Mesenchymal stem cell (in vitro differentiated cells and primary cell): Measurements from ENCODE around the gene PRICKLE3.
"Not testable (repeated sequence)": the region's sequence is repeated elsewhere in the genome, so short reads cannot be mapped to it uniquely, and the experiment has no call there.

Experiments used
- DNase-seq: peaks from one replicate; pipeline ENCODE4 v3.0.0-alpha.2; 2013
- H2AFZ ChIP-seq: one replicate; pipeline ENCODE4 v1.6.1; 2013; ENCODE audit warnings: low read depth, mild to moderate bottlenecking, control low read depth, inconsistent platforms, low read length, moderate library complexity
- H2AK5ac ChIP-seq: 2 replicates; pipeline ENCODE4 v1.6.1; 2013; ENCODE audit warnings: low read length, moderate library complexity, mild to moderate bottlenecking, inconsistent platforms; ENCODE audit not compliant: severe bottlenecking
- H2BK120ac ChIP-seq: one replicate; pipeline ENCODE4 v1.6.1; 2013; ENCODE audit warnings: low read depth, mild to moderate bottlenecking, inconsistent platforms, low read length, moderate library complexity
- H2BK12ac ChIP-seq, 2 experiments: one replicate each; pipeline ENCODE4 v1.6.1; 2013; ENCODE audit warnings: inconsistent platforms in 2 of 2, low read length in 2 of 2, mild to moderate bottlenecking in 2 of 2, moderate library complexity in 2 of 2, control low read depth in 1 of 2
- H2BK15ac ChIP-seq: one replicate; pipeline ENCODE4 v1.6.1; 2013; ENCODE audit warnings: mild to moderate bottlenecking, low read depth, inconsistent platforms; ENCODE audit not compliant: poor library complexity, severe bottlenecking
- H2BK5ac ChIP-seq: 2 replicates; pipeline ENCODE4 v1.6.1; 2013; ENCODE audit warnings: low read depth, mild to moderate bottlenecking, low read length, control low read depth, inconsistent platforms; ENCODE audit not compliant: poor library complexity, severe bottlenecking
- H3K14ac ChIP-seq, 2 experiments: one replicate each; pipeline ENCODE4 v1.6.1; 2013; ENCODE audit warnings: inconsistent platforms in 2 of 2, low read length in 2 of 2, control low read depth in 1 of 2, mild to moderate bottlenecking in 1 of 2, moderate library complexity in 1 of 2
- H3K18ac ChIP-seq, 2 experiments: one replicate each; pipeline ENCODE4 v1.6.1; 2013; ENCODE audit warnings: inconsistent platforms in 2 of 2, low read length in 2 of 2, control low read depth in 1 of 2, low read depth in 1 of 2, mild to moderate bottlenecking in 1 of 2
- H3K23ac ChIP-seq, 2 experiments: one replicate each; pipeline ENCODE4 v1.6.1; 2013; ENCODE audit warnings: inconsistent platforms in 2 of 2, low read length in 2 of 2, mild to moderate bottlenecking in 2 of 2, moderate library complexity in 2 of 2, control low read depth in 1 of 2
- H3K27ac ChIP-seq: 2 replicates; pipeline ENCODE4 v1.5.1; 2013; ENCODE audit warnings: mild to moderate bottlenecking, moderate library complexity, low read length, control low read depth, inconsistent platforms; ENCODE audit not compliant: poor library complexity, severe bottlenecking
- H3K27me3 ChIP-seq, 2 experiments: 2 replicates each; pipeline versions ENCODE4 v1.6.1 to v1.7.0; 2013; ENCODE audit warnings: low read length in 2 of 2, mild to moderate bottlenecking in 2 of 2, moderate library complexity in 2 of 2, control low read depth in 1 of 2, inconsistent platforms in 1 of 2; ENCODE audit not compliant: control insufficient read depth in 1 of 2, insufficient read depth in 1 of 2
- H3K36me3 ChIP-seq, 2 experiments: 2 replicates each; pipeline versions ENCODE4 v1.6.1 to v1.7.0; 2013; ENCODE audit warnings: low read length in 2 of 2, control low read depth in 1 of 2, inconsistent platforms in 1 of 2, low read depth in 1 of 2, mild to moderate bottlenecking in 1 of 2; ENCODE audit not compliant: insufficient read depth in 2 of 2, control insufficient read depth in 1 of 2
- H3K4ac ChIP-seq, 2 experiments: one replicate each; pipeline ENCODE4 v1.6.1; 2013; ENCODE audit warnings: inconsistent platforms in 2 of 2, low read length in 2 of 2, mild to moderate bottlenecking in 2 of 2, moderate library complexity in 2 of 2, control low read depth in 1 of 2, low read depth in 1 of 2
- H3K4me1 ChIP-seq: 2 replicates; pipeline ENCODE4 v1.6.1; 2013; ENCODE audit warnings: low read depth, low read length, control low read depth; ENCODE audit not compliant: control insufficient read depth, insufficient read depth
- H3K4me2 ChIP-seq: 2 replicates; pipeline ENCODE4 v1.6.1; 2013; ENCODE audit warnings: low read length, mild to moderate bottlenecking, inconsistent platforms; ENCODE audit not compliant: poor library complexity, severe bottlenecking
- H3K4me3 ChIP-seq, 2 experiments: 2 replicates each; pipeline versions ENCODE4 v1.5.1 to v1.7.0; 2013; ENCODE audit warnings: low read length in 2 of 2, mild to moderate bottlenecking in 2 of 2, control low read depth in 1 of 2, low read depth in 1 of 2; ENCODE audit not compliant: insufficient read depth in 1 of 2
- H3K79me1 ChIP-seq: replicated peaks from 2 replicates; pipeline ENCODE4 v1.6.1; 2013; ENCODE audit warnings: mild to moderate bottlenecking, control low read depth, low read length, inconsistent platforms; ENCODE audit not compliant: poor library complexity, severe bottlenecking
- H3K9ac ChIP-seq: 2 replicates; pipeline ENCODE4 v1.7.0; 2013; ENCODE audit warnings: mild to moderate bottlenecking, low read length, moderate library complexity
- H3K9me3 ChIP-seq: 2 replicates; pipeline ENCODE4 v1.7.0; 2013; ENCODE audit warnings: mild to moderate bottlenecking, low read length; ENCODE audit not compliant: control insufficient read depth
- H4K8ac ChIP-seq: one replicate; pipeline ENCODE4 v1.6.1; 2013; ENCODE audit warnings: inconsistent platforms, mild to moderate bottlenecking, low read length, moderate library complexity
- H4K91ac ChIP-seq: one replicate; pipeline ENCODE4 v1.6.1; 2013; ENCODE audit warnings: mild to moderate bottlenecking, low read length, inconsistent platforms
- WGBS: methylation state at CpG from one replicate; pipeline ENCODE4 v1.1.7; 2013; ENCODE audit warnings: mixed read lengths; 5-methylcytosine and 5-hydroxymethylcytosine counted together

The PRICKLE3 gene

GRCh38 chrX:49143154-49143553 is 43.0 kb downstream of the PRICKLE3 start:
- H3K9me3 ChIP-seq: peaks cover 21% of the 10 kb centered on the region
- not testable (repeated sequence) for H3K18ac ChIP-seq, H3K79me1 ChIP-seq, H3K36me3 ChIP-seq, H3K4me3 ChIP-seq, H4K8ac ChIP-seq, H3K23ac ChIP-seq, H3K14ac ChIP-seq, H3K27ac ChIP-seq, H2BK5ac ChIP-seq, H3K9ac ChIP-seq, H3K4me2 ChIP-seq, H3K27me3 ChIP-seq, H2BK15ac ChIP-seq, H2BK120ac ChIP-seq, H2BK12ac ChIP-seq, H3K4ac ChIP-seq, H2AK5ac ChIP-seq, H2AFZ ChIP-seq, H4K91ac ChIP-seq, DNase-seq, H3K4me1 ChIP-seq
- 100% methylated on average over 1 of the region's 7 CpGs for WGBS

GRCh38 chrX:49142264-49142663 is 43.9 kb downstream of the PRICKLE3 start:
- H2AK5ac ChIP-seq, H2BK12ac ChIP-seq, H2BK5ac ChIP-seq, H3K79me1 ChIP-seq, H3K4me1 ChIP-seq, H3K4me3 ChIP-seq, H3K23ac ChIP-seq, H3K18ac ChIP-seq, H3K14ac ChIP-seq, H3K27ac ChIP-seq, H3K4ac ChIP-seq, H2BK15ac ChIP-seq, H3K36me3 ChIP-seq, H2BK120ac ChIP-seq, H4K8ac ChIP-seq, H3K9ac ChIP-seq, H4K91ac ChIP-seq, H3K27me3 ChIP-seq, H2AFZ ChIP-seq, H3K4me2 ChIP-seq: not testable (repeated sequence)
- H3K9me3 ChIP-seq: peaks cover 21% of the 10 kb centered on the region
- WGBS: 93% methylated on average over 3 of the region's 9 CpGs
- peak; percentile 12 for DNase-seq

- H3K9ac ChIP-seq: no peak overlapping the region
- no peak overlapping the region for H4K8ac ChIP-seq
- no peaks in the 10 kb centered on the region for H3K4me1 ChIP-seq
- H3K9me3 ChIP-seq: peaks cover 21% of the 10 kb centered on the region
- H3K27me3 ChIP-seq: no peaks in the 10 kb centered on the region
- no peak overlapping the region for H2BK5ac ChIP-seq
- no peak overlapping the region for H2AFZ ChIP-seq
- no peak overlapping the region for H2BK15ac ChIP-seq
- no peak overlapping the region for H3K4me2 ChIP-seq
- no peak overlapping the region for H3K27ac ChIP-seq
- H3K14ac ChIP-seq: no peak overlapping the region
- H3K4ac ChIP-seq: no peak overlapping the region
- no peak overlapping the region for H2BK12ac ChIP-seq
- H3K18ac ChIP-seq: no peak overlapping the region
- no peak overlapping the region for H2BK120ac ChIP-seq
- no peak overlapping the region for H2AK5ac ChIP-seq
- WGBS: 91% methylated on average over 1 of the region's 4 CpGs
- H4K91ac ChIP-seq: no peak overlapping the region
- no peak overlapping the region for H3K23ac ChIP-seq
- DNase-seq: no peak
- no peaks in the 10 kb centered on the region for H3K79me1 ChIP-seq
- H3K4me3 ChIP-seq: no peak overlapping the region
- H3K36me3 ChIP-seq: no peaks in the 10 kb centered on the region
These were observed 46.5 kb downstream of the PRICKLE3 start for GRCh38 chrX:49139713-49140112.

- no peaks in the 10 kb centered on the region for H3K36me3 ChIP-seq
- no peak overlapping the region for H2BK12ac ChIP-seq
- H2AFZ ChIP-seq: no peak overlapping the region
- no peaks in the 10 kb centered on the region for H3K79me1 ChIP-seq
- H3K9ac ChIP-seq: no peak overlapping the region
- H2AK5ac ChIP-seq: no peak overlapping the region
- no peak overlapping the region for H2BK5ac ChIP-seq
- DNase-seq: no peak
- no peak overlapping the region for H3K4me2 ChIP-seq
- H2BK15ac ChIP-seq: no peak overlapping the region
- H3K4me1 ChIP-seq: no peaks in the 10 kb centered on the region
- H3K9me3 ChIP-seq: peaks cover 21% of the 10 kb centered on the region
- no peak overlapping the region for H4K8ac ChIP-seq
- no peak overlapping the region for H3K14ac ChIP-seq
- H3K4ac ChIP-seq: no peak overlapping the region
- no peak overlapping the region for H4K91ac ChIP-seq
- no CpG with 5 or more reads among the region's 1 CpG for WGBS
- H3K27me3 ChIP-seq: no peaks in the 10 kb centered on the region
- no peak overlapping the region for H3K4me3 ChIP-seq
- no peak overlapping the region for H3K27ac ChIP-seq
- no peak overlapping the region for H3K18ac ChIP-seq
- no peak overlapping the region for H2BK120ac ChIP-seq
- H3K23ac ChIP-seq: no peak overlapping the region
These were observed 48.7 kb downstream of the PRICKLE3 start for GRCh38 chrX:49137492-49137891.
